KMS-11 (cell line): ENCODE results near the gene MIPOL1.

Experiments used
- H2AFZ ChIP-seq: fragments of 200-600 bp; sonication (generic); 2 replicates; pipeline ENCODE4 v1.6.1; 2016; ENCODE audit warnings: antibody characterized with exemption, mixed run types, low read depth
- H3K27ac ChIP-seq: fragments of 200-600 bp; sonication (generic); 2 replicates; pipeline ENCODE4 v1.6.1; 2016; ENCODE audit warnings: mild to moderate bottlenecking, mixed run types
- H3K27me3 ChIP-seq: fragments of 200-600 bp; sonication (generic); 2 replicates; pipeline ENCODE4 v1.6.1; 2017; ENCODE audit warnings: mild to moderate bottlenecking, low read depth, mixed run types, moderate library complexity; ENCODE audit not compliant: insufficient read depth
- H3K36me3 ChIP-seq: fragments of 200-600 bp; sonication (generic); 2 replicates; pipeline ENCODE4 v1.6.1; 2017; ENCODE audit warnings: mild to moderate bottlenecking, mixed run types; ENCODE audit not compliant: insufficient read depth
- H3K4me1 ChIP-seq: fragments of 200-600 bp; sonication (generic); 2 replicates; pipeline ENCODE4 v1.6.1; 2016; ENCODE audit warnings: mild to moderate bottlenecking, low read depth, mixed run types; ENCODE audit not compliant: poor library complexity, severe bottlenecking
- H3K4me2 ChIP-seq: fragments of 200-600 bp; sonication (generic); 2 replicates; pipeline ENCODE4 v1.7.0; 2016; ENCODE audit warnings: mild to moderate bottlenecking, mixed run types
- H3K4me3 ChIP-seq: fragments of 200-600 bp; sonication (generic); IDR thresholded peaks from 2 replicates; pipeline ENCODE4 v1.6.1; 2017; ENCODE audit warnings: low read depth, low read length, mixed read lengths; ENCODE audit not compliant: insufficient read depth
- H3K79me2 ChIP-seq: fragments of 200-600 bp; sonication (generic); 2 replicates; pipeline ENCODE4 v1.6.1; 2016; ENCODE audit warnings: low read depth, mixed run types; ENCODE audit not compliant: insufficient read depth
- H3K9ac ChIP-seq: fragments of 200-600 bp; sonication (generic); 2 replicates; pipeline ENCODE4 v1.6.1; 2016; ENCODE audit warnings: mild to moderate bottlenecking, mixed run types
- H4K20me1 ChIP-seq: fragments of 200-600 bp; sonication (generic); 2 replicates; pipeline ENCODE4 v1.6.1; 2016; ENCODE audit warnings: mild to moderate bottlenecking, mixed run types; ENCODE audit not compliant: insufficient read depth
- TF ChIP-seq, protein P1 (sequence below): fragments of 200-600 bp; sonication (generic); conservative IDR thresholded peaks from 2 replicates; pipeline ENCODE4 v1.6.1; 2017; ENCODE audit warnings: low read depth, mild to moderate bottlenecking, antibody characterized with exemption, low read length, moderate library complexity, mixed read lengths

Gene MIPOL1

GRCh38 chr14:37197421-37198272 is at the start of gene MIPOL1:
Gene MIPOL1, plus strand, starts transcription at chr14:37197937. Its CDS starts 49,952 bp downstream, at chr14:37247889.
- Histone ChIP-seq H3K27me3 (no peaks in the 10 kb centered on the region), H3K79me2 (no peaks in the 10 kb centered on the region), H3K27ac (no peak within 1 kb of the TSS), H3K9ac (no peak within 1 kb of the TSS), H3K4me1 (no peaks in the 10 kb centered on the region), H3K4me3 (no peak within 1 kb of the TSS), H2AFZ (no peak within 1 kb of the TSS), H3K36me3 (no peaks in the 10 kb centered on the region), H4K20me1 (no peaks in the 10 kb centered on the region), H3K4me2 (no peak within 1 kb of the TSS)
- TF ChIP-seq, protein P1, sequence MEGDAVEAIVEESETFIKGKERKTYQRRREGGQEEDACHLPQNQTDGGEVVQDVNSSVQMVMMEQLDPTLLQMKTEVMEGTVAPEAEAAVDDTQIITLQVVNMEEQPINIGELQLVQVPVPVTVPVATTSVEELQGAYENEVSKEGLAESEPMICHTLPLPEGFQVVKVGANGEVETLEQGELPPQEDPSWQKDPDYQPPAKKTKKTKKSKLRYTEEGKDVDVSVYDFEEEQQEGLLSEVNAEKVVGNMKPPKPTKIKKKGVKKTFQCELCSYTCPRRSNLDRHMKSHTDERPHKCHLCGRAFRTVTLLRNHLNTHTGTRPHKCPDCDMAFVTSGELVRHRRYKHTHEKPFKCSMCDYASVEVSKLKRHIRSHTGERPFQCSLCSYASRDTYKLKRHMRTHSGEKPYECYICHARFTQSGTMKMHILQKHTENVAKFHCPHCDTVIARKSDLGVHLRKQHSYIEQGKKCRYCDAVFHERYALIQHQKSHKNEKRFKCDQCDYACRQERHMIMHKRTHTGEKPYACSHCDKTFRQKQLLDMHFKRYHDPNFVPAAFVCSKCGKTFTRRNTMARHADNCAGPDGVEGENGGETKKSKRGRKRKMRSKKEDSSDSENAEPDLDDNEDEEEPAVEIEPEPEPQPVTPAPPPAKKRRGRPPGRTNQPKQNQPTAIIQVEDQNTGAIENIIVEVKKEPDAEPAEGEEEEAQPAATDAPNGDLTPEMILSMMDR: no peak

GRCh38 chr14:37150414-37150813 is 47.3 kb upstream of the MIPOL1 start:
- Histone ChIP-seq H3K4me1 (no peaks in the 10 kb centered on the region), H3K27ac (no peak overlapping the region), H3K36me3 (no peaks in the 10 kb centered on the region), H3K9ac (no peak overlapping the region), H4K20me1 (no peaks in the 10 kb centered on the region), H3K79me2 (no peaks in the 10 kb centered on the region), H3K27me3 (no peaks in the 10 kb centered on the region), H2AFZ (no peak overlapping the region), H3K4me3 (no peak overlapping the region), H3K4me2 (no peak overlapping the region)
- TF ChIP-seq, protein P1: peak; percentile 71

GRCh38 chr14:37153005-37153404 is 44.7 kb upstream of the MIPOL1 start:
- Histone ChIP-seq H4K20me1 (no peaks in the 10 kb centered on the region), H3K27me3 (no peaks in the 10 kb centered on the region), H3K4me3 (no peak overlapping the region), H3K27ac (no peak overlapping the region), H3K4me2 (no peak overlapping the region), H2AFZ (no peak overlapping the region), H3K36me3 (no peaks in the 10 kb centered on the region), H3K4me1 (no peaks in the 10 kb centered on the region), H3K79me2 (no peaks in the 10 kb centered on the region), H3K9ac (no peak overlapping the region)
- TF ChIP-seq, protein P1: no peak

DNA sequence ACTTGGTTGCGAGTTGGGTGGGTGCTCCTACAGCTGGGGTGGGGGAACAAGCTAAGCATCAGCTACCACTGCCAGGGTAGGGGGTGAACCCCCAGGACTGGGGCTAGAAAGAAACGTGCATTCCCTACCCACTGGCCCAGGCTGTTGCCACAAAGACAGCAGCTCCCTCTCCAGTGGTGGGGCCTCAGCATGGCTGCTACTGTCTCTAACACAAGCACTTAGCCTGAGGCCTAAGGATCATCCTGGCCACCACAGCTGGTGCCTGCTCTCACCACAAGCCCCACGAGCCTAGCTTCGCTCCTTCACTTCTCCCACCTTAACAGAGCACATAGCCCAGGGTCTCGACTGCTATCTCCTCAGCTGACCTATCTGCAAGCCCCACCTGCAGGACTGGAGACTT is 44.3 kb upstream of the MIPOL1 start:
- no peak overlapping the region for H3K27ac ChIP-seq
- H3K36me3 ChIP-seq: no peaks in the 10 kb centered on the region
- H2AFZ ChIP-seq: no peak overlapping the region
- no peaks in the 10 kb centered on the region for H3K79me2 ChIP-seq
- H3K9ac ChIP-seq: no peak overlapping the region
- no peaks in the 10 kb centered on the region for H3K27me3 ChIP-seq
- no peaks in the 10 kb centered on the region for H3K4me1 ChIP-seq
- H3K4me2 ChIP-seq: no peak overlapping the region
- TF ChIP-seq, protein P1: no peak
- H3K4me3 ChIP-seq: no peak overlapping the region
- no peaks in the 10 kb centered on the region for H4K20me1 ChIP-seq
